CD4-positive, alpha-beta T cell treated with Interferon alpha-2 for 1 hour (primary cell): Measurements from ENCODE around the gene UBA6.
"Not testable (repeated sequence)": the region's sequence is repeated elsewhere in the genome, so short reads cannot be mapped to it uniquely, and the experiment has no call there.

Experiments used
- DNase-seq, 2 donors: peaks; one replicate each; pipeline ENCODE4 v3.0.0-alpha.2; 2020 to 2022

The UBA6 gene

DNA sequence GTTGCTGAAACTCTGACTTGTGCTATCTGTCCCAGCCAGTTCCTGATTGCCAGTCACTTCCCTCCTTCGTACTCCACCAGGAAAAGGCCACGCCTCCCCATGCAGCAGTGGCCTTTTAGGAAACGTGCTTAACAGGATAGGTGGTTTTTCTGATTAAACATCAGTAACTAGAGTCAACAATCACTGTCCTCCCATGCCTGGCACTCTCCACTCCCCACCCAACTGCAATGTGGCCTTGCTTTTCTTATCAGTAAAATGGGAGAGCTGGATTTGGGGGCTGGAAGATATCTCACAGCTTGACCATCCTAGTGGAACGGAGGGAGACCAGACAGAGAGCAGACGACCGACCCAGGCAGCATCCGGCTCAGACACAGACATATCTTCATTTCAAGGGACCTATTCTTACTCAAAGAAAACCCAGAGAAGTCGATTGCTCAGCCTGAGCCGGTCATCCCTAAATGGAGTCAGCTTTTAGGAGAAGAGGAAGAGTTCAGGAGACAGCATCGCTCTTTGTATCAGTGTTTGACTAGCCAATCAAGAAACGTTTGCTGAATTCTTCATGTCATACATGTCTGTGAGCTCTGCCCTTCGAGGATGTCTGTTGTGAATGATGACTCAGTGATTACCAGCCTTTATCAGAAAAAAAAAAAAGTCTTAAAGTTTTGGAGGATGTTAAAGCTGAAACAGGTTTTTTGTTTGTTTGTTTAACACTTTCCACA is 12.7 kb upstream of the UBA6 start:
- DNase-seq: no peak

DNA sequence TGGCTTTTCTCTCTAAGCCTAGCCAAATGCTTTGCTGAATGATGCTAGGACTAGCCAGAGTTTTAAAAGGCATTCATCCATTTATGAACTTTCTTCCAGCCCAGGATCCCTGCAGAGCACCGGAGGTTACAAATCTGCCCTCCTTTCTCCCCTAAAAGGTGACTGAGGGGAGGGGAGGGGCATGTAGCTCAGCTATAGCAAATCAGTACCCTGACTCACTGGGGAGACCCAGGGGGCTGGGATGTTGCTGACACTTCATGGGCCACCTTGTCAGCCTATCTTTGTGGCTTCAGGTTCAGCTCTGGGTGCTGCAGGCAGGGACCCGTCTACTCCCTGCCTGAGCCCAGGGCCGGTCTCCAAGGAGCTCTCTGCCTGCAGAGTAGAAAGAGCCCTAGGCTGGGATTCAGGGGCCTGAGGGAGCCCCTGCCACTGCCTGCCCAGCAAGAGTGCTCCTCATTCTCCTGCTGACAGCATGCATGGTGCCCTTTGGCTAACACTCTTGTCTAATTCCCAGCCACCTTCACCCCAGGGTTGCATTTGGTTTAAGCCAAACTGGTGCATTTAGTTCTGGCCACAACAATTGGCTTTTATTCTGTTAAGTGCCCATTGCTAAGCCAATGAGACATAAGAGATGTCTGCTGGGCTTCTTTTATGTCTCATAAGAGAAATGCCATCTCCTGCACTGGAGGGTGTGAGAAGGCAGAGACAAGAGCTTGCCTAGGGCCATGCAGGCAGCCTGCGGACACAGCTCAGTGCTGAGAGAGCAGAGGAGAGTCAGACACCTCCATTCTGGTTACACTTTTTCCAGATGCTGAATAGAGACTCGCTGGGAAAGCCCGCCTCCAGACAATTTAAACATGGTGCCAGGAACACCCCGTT is 11.9 kb upstream of the UBA6 start:
- no peak for DNase-seq

DNA sequence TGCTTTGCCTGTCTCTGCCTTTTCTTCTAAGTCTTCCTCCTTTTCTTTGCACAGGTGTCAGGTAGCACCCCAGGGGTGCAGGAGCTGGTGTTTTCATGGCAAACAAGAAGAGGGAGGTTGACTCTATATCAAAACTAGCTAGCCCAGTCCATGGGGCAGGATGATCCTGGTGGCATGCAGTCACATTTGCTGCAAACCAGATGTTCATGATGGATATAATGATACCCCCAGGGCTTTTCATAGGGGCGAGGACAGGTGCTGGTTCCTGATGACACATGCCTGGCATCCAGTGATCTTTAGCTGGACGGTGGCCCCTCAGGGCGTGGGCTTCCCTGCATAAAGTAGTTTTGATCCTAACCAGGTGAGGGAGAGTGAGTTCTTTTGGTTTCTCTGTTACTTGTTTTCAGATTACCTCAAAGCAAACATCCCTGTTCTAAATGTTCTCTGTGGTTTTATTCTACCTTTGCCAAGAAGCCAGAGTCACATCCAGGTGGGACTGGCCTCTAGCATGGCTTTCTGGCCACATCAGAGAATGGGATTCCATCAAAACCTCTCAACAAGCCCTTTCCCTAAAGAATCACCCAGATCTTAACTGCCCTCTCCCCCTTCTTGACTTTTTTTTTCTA is 11.2 kb upstream of the UBA6 start:
- no peak for DNase-seq

DNA sequence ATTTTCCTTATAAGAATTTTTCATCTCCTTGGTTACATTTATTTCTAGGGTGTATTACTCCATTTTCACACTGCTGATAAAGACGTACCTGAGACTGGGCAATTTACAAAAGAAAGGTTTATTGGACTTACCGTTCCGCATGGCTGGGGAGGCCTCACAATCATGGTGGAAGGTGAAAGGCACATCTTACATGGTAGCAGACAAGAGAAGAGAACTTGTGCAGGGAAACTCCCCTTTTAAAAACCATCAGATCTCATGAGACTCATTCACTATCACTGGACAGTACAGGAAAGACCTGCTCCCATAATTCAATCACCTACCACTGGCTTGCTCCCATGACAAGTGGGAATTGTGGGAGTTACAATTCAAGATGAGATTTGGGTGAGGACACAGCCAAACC is 5.7 kb upstream of the UBA6 start:
- not testable (repeated sequence) for DNase-seq

DNA sequence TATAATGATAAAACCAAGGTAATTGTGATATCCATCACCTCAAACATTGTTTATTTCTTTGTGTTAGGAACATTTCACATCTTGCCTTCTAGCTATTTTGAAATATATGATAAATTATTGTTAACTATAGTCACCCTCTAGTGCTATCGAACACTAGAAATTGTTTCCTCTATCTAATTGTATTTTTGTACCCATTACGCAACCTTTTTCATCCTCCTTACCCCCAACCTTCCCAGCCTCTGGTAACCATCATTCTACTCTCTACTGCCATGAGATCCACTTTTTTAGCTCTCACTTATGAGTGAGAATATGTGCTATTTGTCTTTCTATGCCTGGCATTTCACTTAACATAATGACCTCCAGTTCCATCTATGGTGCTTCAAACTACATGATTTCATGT is 3.9 kb upstream of the UBA6 start:
- no peak for DNase-seq

DNA sequence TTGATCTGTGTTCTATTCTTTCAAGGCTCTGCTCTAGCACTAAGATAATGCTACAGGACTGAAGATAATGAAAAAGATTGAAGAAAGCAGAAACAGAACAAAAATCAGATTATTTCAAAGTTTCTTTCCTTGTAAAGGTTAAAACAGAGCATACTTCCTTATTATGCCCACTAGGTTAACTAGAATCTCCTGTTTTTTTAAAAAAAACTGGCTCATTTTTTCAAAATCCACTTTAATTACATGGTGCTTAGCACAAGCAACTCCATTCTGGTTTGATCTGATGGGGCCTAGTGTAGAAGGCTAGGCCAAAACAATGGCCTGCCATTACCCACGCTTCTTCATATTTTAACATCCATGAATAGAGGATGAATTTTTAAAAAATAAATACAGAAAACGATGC is 1.2 kb upstream of the UBA6 start:
- no peak for DNase-seq

DNA sequence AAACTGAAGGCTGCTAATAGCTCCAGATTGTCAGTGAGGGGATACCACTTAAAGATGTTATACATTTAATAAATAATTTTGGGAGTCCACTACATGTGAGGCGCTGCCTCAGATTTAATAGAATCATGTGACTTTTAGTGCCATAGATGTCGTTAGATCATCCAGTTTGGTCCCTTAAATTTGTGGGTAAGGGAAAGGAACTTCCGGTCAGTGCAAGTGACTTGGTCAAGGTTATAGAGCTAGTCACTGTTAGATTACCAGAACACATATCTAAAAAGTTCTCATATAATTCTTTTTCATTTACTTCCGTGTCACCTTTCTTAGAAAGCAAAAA is 529 bp upstream of the UBA6 start:
- DNase-seq: no peak

DNA sequence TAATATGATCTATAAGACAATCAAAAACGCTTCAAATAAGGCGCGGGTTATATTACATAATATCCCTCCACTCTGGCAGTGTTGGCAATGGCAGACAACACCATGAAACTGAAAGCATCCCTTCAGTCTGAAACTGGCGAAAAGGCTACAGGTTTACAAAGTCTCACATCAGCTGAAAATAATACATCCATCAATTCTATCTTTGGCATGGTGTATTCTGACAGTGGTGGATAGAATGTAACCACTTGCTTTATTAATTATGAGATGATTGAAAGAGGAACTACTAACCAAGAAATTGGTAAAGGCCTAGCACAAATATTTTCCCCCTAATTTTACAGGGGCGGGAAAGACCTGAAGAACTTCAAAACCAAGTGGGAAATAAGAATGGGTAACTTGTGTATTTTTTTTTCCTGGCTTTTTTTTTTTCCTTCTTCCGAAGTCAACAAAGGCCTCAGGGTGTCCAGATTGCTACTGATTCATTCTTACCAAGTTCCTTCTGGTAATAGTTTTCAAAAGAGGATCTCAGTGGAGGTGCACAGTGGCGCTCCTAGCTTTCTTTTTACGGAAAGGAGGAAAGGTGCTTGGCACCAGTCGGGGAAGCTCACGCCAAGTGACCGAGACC is 728 bp downstream of the UBA6 start:
- DNase-seq: peak in 1 of 2 donors; percentile 51

DNA sequence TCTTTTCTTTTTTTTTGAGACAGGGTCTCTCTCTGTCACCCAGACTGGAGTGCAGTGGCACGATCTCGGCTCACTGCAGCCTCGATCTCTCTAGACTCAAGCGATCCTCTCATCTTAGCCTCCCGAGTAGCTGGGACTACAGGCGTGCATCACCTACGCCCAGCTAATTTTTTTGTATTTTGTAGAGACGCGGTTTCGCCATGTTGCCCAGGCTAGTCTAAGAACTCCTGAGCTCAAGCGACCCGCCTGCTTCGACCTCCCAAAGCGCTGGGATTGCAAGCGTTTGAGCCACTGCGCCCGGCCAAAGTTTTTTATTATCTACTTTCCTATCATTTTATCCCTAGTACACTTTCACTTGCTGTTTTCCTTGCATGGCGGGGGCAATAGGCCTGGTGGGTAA is 1.4 kb downstream of the UBA6 start:
- DNase-seq: no peak

DNA sequence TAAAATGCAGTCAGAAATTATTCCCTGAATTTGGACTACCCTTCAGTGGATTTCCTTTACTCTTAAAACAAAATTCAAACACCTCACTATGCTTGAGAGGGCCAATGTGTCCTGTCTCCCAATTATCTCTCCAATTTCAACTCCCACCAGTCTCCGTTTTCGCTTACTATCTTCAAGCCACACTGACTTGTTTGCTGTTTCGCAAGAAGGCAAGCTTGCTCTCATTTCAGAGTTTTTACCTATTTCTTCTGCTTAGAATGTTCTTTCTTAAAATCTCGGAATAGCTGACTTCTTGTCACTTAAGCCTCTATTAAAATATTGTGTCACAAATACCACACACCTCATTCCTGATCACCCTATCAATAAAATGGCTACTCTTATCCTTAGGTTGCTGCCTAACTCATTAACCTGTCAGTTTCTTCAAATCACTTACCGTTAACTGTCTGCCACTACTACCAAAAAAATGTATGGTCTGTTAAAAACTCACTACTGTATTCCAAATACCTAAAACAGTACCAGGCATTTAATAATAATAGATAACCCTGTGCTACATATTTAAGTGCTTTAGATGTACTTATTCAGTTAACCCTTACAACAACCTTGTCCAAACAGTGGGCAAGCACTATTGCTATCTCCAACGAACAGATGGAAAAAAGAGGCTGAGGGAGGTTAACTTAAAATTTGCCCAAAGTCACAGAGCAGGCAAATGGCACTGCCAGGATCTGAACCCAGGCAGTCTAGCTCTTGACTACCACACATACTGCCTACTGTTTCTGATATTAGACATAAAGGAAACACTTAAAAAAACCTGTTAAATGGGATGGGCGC is 2.9 kb downstream of the UBA6 start:
- DNase-seq: no peak

DNA sequence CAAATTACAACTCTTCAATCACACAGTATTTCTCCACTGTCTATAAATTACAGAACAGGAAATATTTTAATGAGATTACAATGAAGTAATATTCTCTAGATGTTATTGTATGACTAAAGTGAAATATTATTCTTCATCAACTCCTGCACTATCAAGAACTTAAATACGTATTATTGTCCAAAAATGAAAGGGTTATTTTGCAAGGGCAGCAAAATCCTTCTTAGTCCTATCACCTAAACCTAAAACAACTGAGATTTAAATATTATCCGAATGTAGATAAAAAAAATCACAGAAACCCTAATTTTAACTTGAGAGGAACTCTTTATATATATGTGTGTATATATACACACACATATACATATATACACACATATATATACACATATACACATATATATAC is 4.9 kb downstream of the UBA6 start:
- DNase-seq: no peak

DNA sequence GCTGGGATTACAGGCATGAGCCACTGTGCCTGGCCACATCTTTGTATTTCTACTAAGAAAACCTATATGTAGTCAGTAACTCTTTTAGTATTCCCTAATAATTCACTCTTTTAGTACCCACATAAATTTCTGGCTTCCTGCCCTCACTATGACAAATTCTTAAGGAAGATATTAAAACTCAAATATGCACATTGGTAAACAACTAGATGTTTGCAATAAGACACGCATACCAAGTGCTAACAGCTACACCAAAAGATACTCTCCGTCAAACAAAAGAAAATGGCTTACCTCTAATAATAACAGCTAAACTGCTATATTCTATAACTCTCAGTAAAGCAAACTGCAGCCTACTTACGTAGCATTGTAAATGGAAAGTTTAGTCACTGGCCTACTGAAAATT is 6.3 kb downstream of the UBA6 start:
- no peak for DNase-seq

DNA sequence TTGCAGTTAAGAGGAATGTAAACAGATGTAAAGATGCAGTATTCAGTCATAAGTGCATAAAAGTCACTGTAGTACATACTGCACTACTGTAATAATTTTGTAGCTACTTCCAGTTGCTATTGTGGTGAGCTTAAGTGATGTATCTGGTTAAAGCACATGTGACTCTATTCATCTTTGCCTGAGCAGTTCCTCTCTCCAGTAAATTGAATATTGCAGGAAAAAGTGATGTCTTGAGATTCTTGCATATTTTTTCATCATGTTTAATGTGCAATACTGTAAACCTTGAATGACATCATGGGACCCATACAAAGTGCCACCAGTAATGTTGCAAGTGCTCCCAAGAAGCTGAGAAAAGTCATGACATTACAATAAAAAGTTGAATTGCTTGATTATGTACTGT is 9.6 kb downstream of the UBA6 start:
- DNase-seq: no peak

DNA sequence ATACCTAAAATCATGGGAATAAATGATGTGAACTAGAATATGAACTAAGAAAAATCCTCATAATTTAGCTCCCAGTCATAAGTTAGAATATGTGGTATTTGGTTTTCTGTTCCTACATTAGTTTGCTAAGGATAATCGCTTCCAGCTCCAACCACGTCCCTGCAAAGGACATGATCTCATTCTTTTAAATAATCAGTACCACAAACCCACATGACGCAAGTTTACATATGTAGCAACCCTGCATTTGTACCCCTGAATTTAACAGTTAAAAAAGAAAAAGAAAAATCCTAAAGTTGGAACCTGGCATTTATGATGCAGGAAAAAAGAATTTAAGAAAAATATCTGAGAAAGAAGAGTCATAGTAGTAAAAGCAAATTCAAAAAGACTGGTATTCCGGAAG is 13.3 kb downstream of the UBA6 start:
- DNase-seq: no peak

DNA sequence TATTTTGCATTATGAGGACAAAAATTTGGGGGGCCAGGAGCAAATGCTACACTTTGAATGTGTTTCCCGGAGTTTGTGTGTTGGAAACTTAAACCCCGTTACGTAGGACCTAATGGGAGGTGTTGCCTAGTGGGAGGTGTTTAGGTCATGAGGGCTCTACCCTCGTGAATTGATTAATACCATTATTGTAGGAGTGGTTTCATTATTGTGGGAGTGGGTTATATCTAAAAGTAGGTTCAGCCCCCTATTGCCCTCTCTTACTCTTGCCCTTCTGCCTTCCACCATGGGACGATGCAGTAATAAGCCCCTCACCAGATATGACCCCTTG is 15.5 kb downstream of the UBA6 start:
- no peak for DNase-seq

DNA sequence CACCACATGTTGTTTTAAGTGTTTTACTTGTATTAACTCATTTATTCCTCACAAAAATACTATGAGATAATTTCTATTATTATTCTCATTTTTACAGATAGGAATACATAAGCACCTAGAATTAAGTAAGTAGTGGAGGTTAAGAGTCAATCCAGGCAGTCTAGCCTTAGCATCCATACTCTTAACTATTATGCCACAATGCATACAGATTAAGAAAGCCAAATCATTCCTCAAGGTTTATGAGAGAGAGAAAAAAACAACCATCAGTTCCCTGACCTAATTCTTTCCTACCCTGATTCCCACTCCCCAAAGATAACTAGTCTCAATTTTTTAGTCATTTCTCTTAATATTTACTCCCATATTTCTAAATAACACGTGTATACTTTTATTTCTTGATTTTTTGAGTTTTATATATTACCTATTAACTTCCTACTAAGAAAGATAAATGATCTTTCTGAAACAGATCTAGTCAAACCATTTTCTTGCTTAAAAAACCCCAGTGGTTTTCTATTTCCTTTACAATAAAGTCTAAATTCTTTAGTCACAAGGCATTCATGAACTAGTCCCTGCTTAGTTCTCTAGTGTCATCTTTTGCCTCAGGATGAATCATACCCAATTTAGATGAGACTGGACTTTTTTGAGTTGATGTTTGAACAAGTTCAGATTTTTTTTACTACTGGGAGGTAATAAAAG is 16.0 kb downstream of the UBA6 start:
- no peak for DNase-seq

DNA sequence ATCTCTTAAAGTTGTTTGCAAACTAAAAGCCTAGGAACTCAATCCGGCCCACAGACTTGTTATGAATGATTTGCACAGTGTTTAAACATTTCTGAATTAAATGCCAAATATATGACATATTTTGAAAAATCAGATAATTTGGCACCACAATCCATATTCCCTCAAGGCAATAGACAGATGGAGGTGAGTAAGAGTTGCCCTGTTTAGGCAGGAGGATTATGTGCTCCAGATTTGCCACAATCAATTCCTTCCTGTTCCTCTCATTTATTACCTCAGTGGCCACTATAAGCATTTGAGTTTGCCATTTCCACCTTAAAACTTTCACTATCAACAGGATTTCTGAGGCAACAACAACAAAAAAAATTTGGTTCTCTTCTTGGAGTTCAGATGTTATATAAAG is 18.7 kb downstream of the UBA6 start:
- DNase-seq: no peak

DNA sequence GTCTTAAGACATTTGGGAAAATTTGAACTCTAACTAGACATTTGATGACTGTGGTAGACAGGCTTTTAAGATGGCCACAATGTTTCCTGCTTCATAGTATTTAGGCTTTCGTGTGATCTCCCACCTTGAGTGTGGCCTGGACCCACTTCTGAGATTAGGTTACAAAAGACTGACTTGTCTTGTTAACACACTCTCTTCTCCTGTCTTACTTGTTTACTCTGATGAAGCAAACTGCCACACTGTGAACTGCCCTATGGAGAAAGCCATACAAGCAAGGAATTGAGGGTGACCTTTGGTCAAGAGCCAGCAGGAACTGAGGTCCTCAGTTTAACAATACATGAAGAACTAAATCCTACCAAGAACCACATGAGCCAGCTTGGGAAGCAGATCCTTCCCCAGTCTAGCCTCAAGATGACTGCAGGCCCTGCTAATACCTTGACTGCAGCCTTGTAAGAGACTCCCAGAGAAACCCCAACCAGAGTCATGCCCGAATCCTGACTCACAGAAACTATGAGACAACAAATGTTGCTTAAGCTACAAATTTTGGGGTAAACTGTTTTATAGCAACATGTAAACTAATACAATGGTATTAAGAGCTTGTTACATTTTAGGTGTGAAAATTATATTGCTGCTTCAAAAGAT is 20.3 kb downstream of the UBA6 start:
- no peak for DNase-seq

DNA sequence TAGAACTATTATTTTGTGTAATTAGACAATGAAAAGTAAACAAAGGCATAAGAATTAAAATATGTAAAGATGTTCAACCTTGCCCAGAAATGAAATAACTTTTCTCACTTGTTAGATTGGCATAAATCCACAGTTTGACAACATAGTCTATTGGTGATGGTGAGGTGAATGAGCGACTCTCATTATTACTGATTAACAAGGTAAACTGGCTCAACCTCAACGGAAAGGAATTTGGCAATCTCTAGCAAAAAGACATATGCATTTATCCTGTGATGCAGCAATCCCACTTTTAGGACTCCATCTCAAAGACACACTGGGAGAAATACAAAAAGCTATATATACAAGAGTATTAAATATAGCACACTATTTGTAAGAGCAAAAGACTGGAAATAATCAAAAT is 22.3 kb downstream of the UBA6 start:
- DNase-seq: no peak

DNA sequence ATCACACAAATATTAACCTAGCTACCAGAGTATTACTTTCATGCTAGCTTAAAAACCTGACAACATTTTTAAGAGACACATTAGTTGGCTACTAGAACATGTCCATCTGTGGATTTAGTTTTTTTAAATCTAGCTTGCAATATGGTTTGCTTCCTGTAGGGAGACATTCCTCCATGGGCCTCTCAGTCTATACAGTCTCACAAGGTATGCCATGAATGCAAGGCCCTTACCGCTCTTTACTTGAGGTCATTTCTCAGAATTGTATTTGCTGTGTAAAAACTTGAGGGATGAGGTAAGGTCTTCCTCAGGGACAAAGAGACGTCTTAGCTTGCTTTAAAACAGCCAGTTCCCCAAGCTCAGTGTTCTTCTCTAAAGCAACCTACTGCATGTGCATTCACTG is 26.9 kb downstream of the UBA6 start:
- DNase-seq: no peak

DNA sequence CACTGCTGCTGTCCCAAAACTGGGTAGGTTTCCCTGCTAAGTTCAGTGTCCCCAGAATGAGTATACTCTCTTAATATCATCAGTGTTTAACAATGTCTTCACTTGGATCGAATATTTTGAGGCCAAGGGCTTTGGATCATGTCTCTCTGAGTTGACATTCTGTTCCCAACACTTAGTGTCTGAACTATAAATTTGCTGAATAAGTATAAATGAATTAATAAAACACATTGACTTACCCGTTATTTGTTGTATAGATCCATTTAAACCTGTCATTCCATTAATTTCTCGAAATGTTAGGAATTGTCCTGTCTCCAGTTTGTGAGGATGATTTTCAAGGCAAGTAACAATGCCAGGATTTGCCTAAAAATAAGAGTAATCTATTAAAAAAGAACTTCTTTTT is 32.6 kb downstream of the UBA6 start:
- no peak for DNase-seq

DNA sequence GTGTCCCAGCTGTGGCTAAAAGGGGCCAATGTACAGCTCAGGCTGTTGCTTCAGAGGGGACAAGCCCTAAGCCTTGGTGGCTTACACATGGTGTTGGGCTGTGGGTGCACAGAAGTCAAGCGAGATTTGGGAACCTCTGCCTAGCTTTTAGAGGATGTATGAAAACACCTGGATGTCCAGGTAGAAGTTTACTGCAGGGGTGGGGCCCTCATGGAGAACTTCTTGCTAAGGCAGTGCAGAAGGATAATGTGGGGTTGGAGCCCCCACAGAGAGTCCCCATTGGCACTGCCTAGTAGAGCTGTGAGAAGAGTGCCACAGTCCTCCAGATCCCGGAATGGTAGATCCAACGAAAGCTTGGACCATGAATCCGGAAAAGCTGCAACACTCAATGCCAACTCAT is 40.5 kb downstream of the UBA6 start:
- DNase-seq: no peak
